Stimulated activated CD4-positive, alpha-beta T cell treated with anti-CD3 and anti-CD28 coated beads, Interleukin-1b, Interleukin-23, amount 100 ng/mL, for 1 hour (primary cell): ENCODE results near the gene ATL1.

Source experiments
- DNase-seq, 2 donors: peaks; one replicate each; pipeline ENCODE4 v3.0.0-alpha.2; 2020; ENCODE audit warnings: low read depth in 2 of 2

ATL1 gene

DNA sequence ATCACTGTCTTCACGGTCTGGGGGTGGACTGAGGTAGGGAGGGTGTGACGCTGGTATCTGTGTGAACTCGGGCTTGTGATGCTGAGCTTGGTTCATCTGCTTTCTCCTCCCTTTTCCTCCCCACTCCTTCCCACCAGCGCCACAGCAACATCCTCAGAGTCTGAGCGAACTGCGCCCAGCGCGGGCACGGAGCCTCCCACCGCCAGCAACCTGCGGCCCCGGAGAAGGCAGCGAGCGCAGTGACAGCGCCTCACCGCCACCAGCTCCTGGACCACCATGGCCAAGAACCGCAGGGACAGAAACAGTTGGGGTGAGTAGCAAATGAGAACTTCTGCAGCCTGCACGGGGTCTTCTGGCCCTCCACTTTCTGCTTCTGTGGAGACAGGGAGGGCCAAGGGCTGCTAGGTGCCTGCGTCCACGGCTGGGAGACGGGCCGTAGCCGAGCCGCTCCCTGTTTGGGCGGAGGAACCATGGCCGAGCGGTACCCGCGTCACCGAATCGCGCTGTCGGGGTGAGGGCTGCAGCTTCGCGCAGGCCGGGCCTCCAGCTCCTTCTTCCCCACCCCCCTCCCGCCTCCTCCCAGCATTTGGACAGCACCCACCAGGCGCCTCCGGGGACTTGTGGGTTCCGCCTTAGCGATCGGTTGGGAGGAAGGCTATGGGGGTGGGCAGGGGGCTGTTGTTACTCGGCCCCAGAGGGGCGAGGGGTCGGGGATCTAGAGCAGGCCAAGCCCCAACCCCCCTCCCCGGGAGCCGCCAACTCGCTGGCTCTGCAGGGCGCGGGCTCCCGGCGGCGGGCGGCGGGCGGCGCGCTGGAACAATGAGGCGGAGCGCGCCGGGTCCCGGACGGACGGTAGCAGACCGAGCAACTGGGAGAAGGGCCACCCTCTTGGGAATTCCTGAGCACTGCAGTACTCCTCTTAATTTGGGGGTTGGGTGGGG is at the start of gene ATL1:
Gene ATL1 (plus strand): TSS at position 156 of the 941 bp plus-strand sequence. CDS start 121 bp downstream, at position 277.
- DNase-seq = peak in 1 of 2 donors; percentile 10

DNA sequence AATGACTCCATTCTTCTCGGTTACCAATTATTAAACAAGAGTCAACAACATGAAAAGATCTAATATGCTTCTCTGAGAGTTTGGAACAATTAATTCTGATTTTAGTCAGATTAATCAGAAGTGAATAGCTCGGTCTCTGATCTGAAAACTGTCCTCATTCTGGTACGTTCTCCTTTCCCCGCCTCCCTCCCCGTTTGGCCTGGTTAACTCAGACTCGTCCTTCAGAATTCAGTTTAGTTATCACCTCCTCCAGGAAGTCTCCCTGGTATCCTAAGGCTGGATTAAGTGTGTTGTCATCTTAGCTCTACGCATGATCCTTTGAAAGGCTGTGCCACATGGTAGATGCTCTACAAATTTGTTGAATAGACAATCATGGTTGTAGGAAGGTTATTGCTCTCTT is 49.8 kb upstream of the ATL1 start:
- no peak for DNase-seq

GRCh38 chr14:50512463-50512862 is 47.5 kb upstream of the ATL1 start:
- DNase-seq = no peak

DNA sequence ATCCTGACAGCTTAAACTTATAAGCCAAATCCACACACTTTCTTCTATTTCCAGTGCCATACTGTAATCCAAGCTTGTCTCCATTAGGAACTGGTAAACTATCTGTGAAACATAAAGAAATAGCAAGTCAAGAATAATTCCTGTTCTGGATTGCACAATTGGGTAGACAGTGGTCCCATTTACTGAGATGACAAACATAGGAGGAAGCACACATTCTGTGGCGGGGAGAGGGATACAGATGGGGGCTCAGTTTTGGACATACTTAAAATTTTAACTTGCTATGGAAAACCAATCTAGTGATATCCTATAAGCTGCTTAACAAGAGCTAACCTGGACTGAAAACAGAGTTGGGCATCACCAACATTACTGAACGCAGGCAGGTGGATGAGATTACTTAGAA is 43.9 kb upstream of the ATL1 start:
- no peak for DNase-seq

GRCh38 chr14:50520947-50521815 is 38.8 kb upstream of the ATL1 start:
- DNase-seq = peak in 1 of 2 donors; percentile 27

DNA sequence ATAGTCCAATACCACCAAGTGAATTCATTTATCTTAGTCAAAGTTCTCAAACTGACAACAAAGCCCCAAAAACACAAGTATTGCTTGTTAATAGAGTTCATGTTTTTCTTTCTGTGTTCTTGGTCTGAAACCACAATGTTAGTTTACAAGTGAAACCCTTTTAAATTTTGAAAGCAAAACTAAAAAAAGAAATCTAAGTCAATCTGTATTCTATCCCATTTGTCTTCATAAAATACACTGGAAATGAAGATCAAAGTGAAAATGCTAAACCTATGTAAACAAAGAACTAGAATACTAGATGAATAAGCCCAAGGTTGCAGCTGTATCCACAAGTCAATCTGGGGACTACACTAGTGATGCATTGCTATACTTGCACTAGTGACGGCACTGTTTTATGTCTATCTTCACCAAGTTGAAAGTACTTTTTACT is 38.0 kb upstream of the ATL1 start:
- no peak for DNase-seq

- DNase-seq = no peak
Observed at GRCh38 chr14:50523271-50524041, 36.5 kb upstream of the ATL1 start.

DNA sequence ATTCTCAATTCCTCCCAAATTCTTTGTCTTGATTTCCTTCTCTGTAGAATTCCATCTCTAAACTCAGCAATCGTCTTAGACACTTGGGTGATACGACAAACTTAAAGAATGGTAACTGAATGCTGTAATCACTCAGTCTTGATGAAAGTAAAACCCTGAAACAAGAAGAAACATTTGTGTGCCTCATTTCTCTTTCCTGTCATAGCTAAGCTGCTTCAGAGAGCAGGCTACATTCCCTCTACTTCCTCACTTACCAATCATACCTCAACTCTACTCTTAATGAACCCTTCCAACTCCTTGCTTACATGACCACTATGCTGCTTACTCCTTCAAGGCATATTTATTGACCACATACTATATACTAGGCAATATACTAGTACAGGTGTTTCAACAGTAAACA is 35.9 kb upstream of the ATL1 start:
- no peak for DNase-seq

DNA sequence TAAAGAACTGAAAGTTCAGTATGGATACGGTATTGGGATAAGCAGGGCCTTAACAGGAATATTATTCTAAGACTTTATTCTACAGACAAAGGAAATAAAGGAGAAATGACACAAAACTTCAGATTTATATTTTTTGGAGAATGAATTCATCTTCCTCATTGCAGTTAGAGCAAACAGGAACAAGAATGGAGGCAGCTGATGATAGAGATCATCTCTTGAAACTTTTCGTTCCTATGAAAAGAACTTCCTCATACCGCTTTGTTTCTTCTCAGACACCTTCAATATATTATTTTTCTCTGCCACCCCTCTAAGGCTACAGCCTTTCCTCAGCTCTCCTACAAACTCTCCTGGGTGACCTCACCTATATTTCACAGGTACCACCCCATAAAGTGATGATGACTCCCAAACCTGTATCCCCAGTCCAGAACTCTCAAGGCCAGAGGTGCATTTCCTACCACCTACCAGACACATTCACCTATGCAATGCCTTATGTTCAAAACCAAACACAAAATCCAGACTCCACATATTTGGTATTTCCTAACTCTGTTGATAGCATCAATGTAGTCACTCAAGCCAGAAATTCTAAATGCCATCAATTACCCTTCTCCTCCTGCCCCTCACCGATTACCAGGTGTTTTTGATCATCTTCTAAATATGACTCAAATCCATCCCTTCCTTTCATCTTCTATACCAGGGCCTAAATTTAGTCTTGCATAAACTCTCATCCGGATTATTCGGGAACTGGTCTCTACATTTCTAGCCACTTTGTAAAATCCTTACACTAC is 35.0 kb upstream of the ATL1 start:
- no peak for DNase-seq

- DNase-seq = no peak
Observed at GRCh38 chr14:50528000-50528399, 31.9 kb upstream of the ATL1 start.

DNA sequence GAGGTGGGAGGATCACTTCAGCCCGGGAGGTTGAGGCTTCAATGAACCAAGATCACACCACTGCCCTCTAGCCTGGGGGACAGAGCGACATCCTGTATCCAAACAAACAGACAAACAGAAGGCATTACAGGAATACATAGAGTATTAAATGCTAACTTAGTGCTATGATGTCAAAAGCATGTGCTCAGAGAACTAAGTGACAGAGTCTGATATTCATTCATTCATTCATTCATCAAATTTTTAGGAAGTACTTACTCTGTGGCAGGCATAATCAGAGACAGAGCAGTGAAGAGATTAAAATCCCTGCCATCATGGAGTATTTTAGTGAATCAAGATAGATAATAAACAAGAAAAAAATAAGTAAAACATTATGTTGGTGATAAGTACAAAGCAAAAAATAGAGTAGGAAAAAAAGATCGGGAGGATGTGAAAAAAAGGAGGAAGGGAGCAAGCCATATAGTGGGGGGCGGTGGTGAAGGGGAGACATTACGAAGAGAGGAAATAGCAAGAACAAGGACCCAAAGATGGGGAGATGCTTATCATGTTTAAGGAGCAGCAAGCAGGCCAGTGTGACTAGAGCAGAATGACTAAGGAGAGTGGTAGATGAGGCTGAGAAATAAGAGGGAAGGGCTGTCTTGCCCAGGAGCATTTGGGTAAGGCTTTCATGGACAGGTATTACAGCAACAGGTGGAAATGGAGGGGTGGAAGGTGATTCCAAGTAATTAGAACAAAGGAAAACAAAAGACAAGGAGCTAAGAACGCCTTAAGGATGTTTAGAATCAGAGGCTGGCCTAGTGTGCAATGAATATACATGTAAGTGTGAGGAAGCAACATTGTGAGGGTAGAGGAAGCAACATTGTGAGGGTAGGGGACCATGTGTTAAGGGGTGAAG is 30.4 kb upstream of the ATL1 start:
- no peak for DNase-seq

- no peak for DNase-seq
Observed at GRCh38 chr14:50530358-50530757, 29.6 kb upstream of the ATL1 start.

DNA sequence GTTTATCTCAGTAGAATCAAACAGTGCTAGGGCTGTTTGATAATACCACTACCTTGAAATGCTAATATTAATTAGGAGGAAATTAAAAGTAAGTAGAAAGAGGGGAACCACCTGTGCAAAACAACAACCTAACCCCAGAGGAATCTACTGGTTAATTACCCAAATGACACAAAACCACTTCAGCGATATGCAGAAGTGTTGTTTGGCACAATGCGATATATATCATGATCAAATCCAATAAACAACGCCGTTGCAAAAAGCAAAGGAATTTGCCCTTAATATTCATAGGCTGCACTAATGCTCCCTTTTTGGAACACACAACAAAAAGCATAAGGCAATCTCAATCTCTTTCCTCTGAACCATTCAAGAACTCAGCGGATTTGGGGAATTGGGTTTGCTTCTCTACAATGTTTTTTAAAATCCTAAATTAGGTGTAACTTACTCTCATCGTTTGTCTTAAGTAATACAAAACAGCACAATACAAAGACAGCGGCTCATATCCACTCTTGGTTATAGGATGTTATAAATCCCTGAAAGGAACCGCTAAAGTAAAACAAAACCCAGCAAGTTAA is 29.1 kb upstream of the ATL1 start:
- no peak for DNase-seq

DNA sequence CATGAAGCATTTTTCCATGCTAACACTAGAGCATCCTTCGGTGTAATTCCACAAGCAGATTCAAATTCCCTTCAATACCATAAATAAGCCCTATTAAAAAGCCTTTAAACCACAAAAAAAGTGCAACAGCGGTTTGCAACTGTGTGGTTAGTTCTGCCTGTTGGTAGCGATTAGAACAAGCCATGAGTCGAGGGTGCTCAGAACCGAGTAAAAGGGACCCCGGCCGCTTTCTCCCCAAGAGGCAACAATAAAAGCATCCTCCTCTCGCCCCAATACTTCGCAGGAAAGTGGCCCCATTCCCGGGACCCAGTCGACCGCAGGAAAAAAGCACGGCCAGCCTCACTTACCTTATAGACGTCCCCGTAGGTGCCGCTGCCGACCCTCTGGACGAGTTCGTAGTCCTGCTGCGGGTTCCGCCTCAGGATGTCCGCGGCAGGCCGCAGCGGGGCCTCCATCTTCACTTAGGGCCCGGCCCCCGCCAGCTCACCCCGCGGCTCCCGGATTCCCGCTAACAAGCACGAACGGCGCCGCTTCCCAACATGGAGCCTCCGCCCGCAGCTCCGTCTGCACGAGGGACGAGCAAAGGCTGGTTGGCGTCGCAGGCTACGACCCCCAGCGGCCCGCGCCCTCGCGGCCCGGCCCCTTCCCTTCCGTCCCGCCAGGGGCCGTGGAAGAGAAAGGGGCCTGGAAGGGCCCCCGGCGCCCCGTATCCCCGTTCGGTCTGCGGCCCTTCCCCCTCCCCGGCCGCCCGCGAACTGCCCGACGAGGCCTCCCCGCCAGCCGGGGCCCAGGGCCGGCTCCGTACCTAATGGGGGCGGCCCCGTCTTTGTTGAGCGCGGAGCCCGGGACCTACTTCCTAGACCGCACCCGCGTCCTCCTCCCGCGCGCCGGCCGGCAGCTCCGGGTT is 28.1 kb upstream of the ATL1 start:
- no peak for DNase-seq

DNA sequence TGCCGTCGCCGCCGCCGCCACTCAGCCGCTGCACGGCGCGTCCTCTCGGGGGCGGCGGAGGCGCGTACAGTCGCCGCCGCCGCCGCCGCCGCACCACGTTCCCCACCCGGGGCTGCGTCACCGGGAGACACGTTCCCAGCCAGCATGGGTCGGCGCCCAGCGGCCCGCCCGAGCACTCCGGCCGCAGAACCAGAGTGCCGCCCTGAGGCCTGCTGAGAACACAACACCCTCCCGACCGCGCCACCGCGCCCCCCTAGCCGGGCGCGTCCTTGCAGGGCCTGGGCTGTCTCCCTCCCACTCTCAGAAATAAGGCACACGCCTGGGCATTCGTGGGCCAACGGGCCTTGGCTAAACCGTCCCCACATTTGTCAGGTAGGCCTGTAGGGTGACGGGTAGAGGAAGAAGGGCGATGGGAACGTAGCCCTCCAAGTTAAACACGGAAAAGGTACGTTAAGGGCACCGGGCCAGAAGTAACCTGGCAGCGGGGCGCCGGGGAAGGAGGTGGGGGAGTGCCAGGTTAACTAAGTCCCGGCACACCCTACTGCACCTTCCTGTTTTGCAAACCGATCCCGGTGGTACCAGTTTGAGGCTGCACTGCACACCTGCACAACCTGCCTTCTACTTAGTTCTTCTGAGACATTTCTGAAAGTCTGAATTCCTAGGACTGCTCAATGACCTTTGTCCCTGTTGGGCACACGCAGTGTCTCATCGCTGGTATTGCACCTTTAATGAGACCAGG is 27.3 kb upstream of the ATL1 start, which contains the start of gene MAP4K5:
Gene MAP4K5 (minus strand): TSS at position 68 of the 739 bp plus-strand sequence. CDS start 520 bp downstream, outside the sequence.
- peak; percentile 68 to 79 for DNase-seq

DNA sequence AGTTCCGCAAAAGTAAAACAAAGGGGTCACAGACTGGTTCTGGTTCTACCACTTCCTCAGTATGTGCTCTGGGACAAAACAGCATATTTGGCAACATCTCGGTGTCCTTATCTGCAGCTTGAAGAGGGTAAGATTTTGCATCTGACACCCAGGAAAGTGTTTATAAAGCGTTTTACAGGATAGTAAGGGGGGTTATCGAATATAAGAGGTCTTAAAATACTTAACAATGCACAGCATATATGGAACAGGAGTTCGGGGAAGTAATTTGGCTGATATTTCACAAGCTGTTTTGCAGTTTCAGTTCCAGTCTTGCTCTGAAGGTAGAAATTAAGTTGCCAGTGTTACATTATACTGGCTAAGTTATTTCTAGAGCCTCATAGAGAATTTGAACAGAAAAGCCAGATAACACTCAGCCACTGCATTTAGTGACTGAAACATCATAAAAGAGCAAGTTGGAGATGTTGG is 26.7 kb upstream of the ATL1 start:
- no peak for DNase-seq

- no peak for DNase-seq
Observed at GRCh38 chr14:50533806-50534205, 26.1 kb upstream of the ATL1 start.

DNA sequence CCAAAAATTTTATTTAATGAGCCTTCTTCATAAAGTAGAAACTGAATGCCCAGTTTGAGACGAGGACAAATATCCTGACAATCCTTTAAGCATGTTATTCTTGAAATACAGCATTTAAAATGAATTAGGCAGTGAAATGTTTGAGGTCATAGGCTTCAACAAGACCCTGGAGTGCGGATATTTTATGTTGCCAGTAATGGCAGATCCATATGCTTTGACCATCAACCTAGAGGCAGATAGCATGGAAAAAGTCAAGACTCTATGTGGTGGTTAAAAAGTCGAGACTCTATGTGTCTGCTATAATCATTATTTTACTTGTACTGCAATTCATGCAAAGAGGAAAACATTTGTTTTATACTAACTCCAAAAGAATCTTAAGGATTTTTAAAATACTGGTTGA is 25.5 kb upstream of the ATL1 start:
- no peak for DNase-seq
